ENCODE results near the gene SMAD4. TPM values are rescaled to one million over a fixed set of nuclear protein-coding genes. Genes with fewer than 3 reads are reported as not detected.

Gene SMAD4
- total RNA-seq, 1 donor from 2014 or later, result 112 TPM

- ATAC-seq, result no peak
- H3K27ac ChIP-seq, result no peak overlapping the region
- no peaks in the 10 kb centered on the region for H3K9me3 ChIP-seq
- no peak for DNase-seq
- no peaks in the 10 kb centered on the region for H3K27me3 ChIP-seq
- intact Hi-C loops (cut with DNase I), result no loop called here
- H3K4me1 ChIP-seq, result peaks cover 29% of the 10 kb centered on the region
- TF ChIP-seq CTCF (IDR thresholded peaks at IDR 0.05), result no peak
- no peak overlapping the region for H3K4me3 ChIP-seq
- peaks cover 45% of the 10 kb centered on the region for H3K36me3 ChIP-seq
Observed at GRCh38 chr18:51048190-51048589, 18.2 kb downstream of the SMAD4 start.

GRCh38 chr18:51049137-51049536, 19.1 kb downstream of the SMAD4 start:
- peaks cover 23% of the 10 kb centered on the region for H3K4me1 ChIP-seq
- no peaks in the 10 kb centered on the region for H3K9me3 ChIP-seq
- ATAC-seq (no peak), DNase-seq (no peak)
- H3K27ac ChIP-seq, result no peak overlapping the region
- no peak for TF ChIP-seq CTCF (IDR thresholded peaks at IDR 0.05)
- H3K4me3 ChIP-seq, result no peak overlapping the region
- peaks cover 45% of the 10 kb centered on the region for H3K36me3 ChIP-seq
- intact Hi-C loops (cut with DNase I), result no loop called here
- no peaks in the 10 kb centered on the region for H3K27me3 ChIP-seq

- ATAC-seq (peak; percentile 86), DNase-seq (no peak)
- peaks cover 3% of the 10 kb centered on the region for H3K4me1 ChIP-seq
- TF ChIP-seq CTCF (IDR thresholded peaks at IDR 0.05), result peak; percentile 80
- H3K27me3 ChIP-seq, result no peaks in the 10 kb centered on the region
- H3K9me3 ChIP-seq, result no peaks in the 10 kb centered on the region
- no peak overlapping the region for H3K27ac ChIP-seq
- intact Hi-C loops (cut with DNase I), result no loop called here
- H3K36me3 ChIP-seq, result peaks cover 61% of the 10 kb centered on the region
- no peak overlapping the region for H3K4me3 ChIP-seq
Observed at GRCh38 chr18:51051105-51051712, 21.2 kb downstream of the SMAD4 start.

- H3K36me3 ChIP-seq, result peaks cover 63% of the 10 kb centered on the region
- ATAC-seq (no peak), DNase-seq (no peak)
- H3K4me1 ChIP-seq, result no peaks in the 10 kb centered on the region
- TF ChIP-seq CTCF (IDR thresholded peaks at IDR 0.05), result no peak
- H3K9me3 ChIP-seq, result no peaks in the 10 kb centered on the region
- no peak overlapping the region for H3K27ac ChIP-seq
- H3K27me3 ChIP-seq, result no peaks in the 10 kb centered on the region
- intact Hi-C loops (cut with DNase I), result no loop called here
- no peak overlapping the region for H3K4me3 ChIP-seq
Observed at GRCh38 chr18:51053814-51054213, 23.8 kb downstream of the SMAD4 start.

- no peaks in the 10 kb centered on the region for H3K27me3 ChIP-seq
- no peak overlapping the region for H3K27ac ChIP-seq
- H3K4me1 ChIP-seq, result no peaks in the 10 kb centered on the region
- intact Hi-C loops (cut with DNase I), result no loop called here
- H3K9me3 ChIP-seq, result no peaks in the 10 kb centered on the region
- H3K36me3 ChIP-seq, result peaks cover 63% of the 10 kb centered on the region
- DNase-seq (no peak), ATAC-seq (no peak)
- TF ChIP-seq CTCF (IDR thresholded peaks at IDR 0.05), result no peak
- no peak overlapping the region for H3K4me3 ChIP-seq
Observed at GRCh38 chr18:51054764-51055163, 24.8 kb downstream of the SMAD4 start.

- no peak overlapping the region for H3K27ac ChIP-seq
- intact Hi-C loops (cut with DNase I), result no loop called here
- DNase-seq (no peak), ATAC-seq (no peak)
- no peaks in the 10 kb centered on the region for H3K4me1 ChIP-seq
- TF ChIP-seq CTCF (IDR thresholded peaks at IDR 0.05), result no peak
- peaks cover 82% of the 10 kb centered on the region for H3K36me3 ChIP-seq
- H3K4me3 ChIP-seq, result no peak overlapping the region
- H3K27me3 ChIP-seq, result no peaks in the 10 kb centered on the region
- no peaks in the 10 kb centered on the region for H3K9me3 ChIP-seq
Observed at GRCh38 chr18:51059969-51060368, 30.0 kb downstream of the SMAD4 start.
